GM23338 (cell line): ENCODE data around the gene CCDC40. TPM values are rescaled to one million over a fixed set of nuclear protein-coding genes. Genes with fewer than 3 reads are reported as not detected.

ENCODE experiments used
- NANOG ChIP-seq: IDR thresholded peaks from 2 replicates; pipeline ENCODE4 v1.6.1; 2016; ENCODE audit warnings: antibody characterized with exemption, borderline replicate concordance
- POLR2AphosphoS5 ChIP-seq: IDR thresholded peaks from 2 replicates; pipeline ENCODE4 v1.6.1; 2016; ENCODE audit warnings: antibody characterized with exemption, low read depth
- ZNF331 ChIP-seq: fragments of 250-450 bp; sonication (Bioruptor Pico); IDR thresholded peaks from 2 replicates; pipeline ENCODE4 v1.5.0; 2020; ENCODE audit warnings: low read depth, mild to moderate bottlenecking, moderate library complexity
- polyA plus RNA-seq: library from polyadenylated mRNA; unstranded; fragments of >200 nt; fragmentation: Nextera tagmentation; extraction: Ambion mirVana; gene quantifications from 2 replicates; pipeline ENCODE4 v1.2.1, GENCODE V29; 2016
- total RNA-seq: library from RNA; depleted of rRNA; stranded (reverse); fragments of >200 nt; shearing (Covaris generic); gene quantifications from 2 replicates; pipeline ENCODE4 v1.2.3, GENCODE V29; 2014
- TF ChIP-seq, protein P1 (sequence below): fragments of 250-450 bp; sonication (Bioruptor Pico); IDR thresholded peaks from 2 replicates; pipeline ENCODE4 v1.5.0; 2020; ENCODE audit warnings: mild to moderate bottlenecking, moderate library complexity
- TF ChIP-seq, protein P2 (sequence below), 2 experiments: fragments of 200-600 bp in 1 of 2; sonication (generic) in 1 of 2; conservative IDR thresholded peaks; 2 replicates each; pipeline versions ENCODE4 v1.5.1 to v1.6.1; 2016 to 2017; ENCODE audit warnings: antibody characterized with exemption in 2 of 2, low read depth in 2 of 2, mild to moderate bottlenecking in 2 of 2, moderate library complexity in 1 of 2
- TF ChIP-seq, protein P3 (sequence below): IDR thresholded peaks from 2 replicates; pipeline ENCODE4 v1.6.1; 2016; ENCODE audit warnings: antibody characterized with exemption

Gene CCDC40
- total and polyA plus RNA-seq, 2 experiments from 2014 or later: 7.6 to 8.1 TPM

DNA sequence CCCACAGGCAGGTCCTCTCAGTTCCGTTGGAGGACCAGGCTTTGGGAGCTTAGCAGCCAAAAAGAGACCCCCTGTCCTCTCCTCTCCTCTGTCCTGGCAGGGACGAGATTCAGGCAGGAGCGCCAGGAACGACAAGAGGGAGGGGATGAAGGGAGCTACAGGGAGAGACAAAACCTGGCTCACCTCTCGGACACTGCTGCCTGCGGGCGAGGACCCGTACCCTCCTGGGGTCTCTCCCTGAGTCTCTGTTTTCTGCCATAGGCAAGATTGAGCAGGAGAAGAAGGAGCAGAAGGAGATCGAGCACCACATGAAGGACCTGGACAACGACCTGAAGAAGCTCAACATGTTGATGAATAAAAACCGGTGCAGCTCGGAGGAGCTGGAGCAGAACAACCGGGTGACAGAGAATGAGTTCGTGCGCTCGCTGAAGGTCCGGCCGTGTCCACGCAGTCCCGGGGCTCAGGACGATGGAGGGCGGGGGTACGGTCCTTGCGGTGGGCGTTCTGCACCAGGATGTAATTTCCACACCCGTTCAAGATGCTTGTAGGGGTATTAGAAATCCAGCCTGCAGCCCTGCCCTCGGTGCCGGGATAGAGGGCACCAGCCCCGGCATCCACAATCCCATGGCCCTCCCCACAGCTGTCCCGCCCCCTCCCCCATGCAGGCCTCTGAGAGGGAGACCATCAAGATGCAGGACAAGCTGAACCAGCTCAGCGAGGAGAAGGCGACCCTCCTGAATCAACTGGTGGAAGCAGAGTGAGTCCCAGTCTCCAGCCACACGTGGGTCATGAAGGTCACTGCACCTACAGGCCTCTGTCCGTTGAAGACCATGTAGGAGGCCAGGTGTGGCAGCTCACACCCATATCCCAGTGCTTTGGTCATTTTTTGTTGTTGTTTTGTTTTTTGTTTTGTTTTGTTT, 51.2 kb downstream of the CCDC40 start (continued):
- TF ChIP-seq, protein P1, sequence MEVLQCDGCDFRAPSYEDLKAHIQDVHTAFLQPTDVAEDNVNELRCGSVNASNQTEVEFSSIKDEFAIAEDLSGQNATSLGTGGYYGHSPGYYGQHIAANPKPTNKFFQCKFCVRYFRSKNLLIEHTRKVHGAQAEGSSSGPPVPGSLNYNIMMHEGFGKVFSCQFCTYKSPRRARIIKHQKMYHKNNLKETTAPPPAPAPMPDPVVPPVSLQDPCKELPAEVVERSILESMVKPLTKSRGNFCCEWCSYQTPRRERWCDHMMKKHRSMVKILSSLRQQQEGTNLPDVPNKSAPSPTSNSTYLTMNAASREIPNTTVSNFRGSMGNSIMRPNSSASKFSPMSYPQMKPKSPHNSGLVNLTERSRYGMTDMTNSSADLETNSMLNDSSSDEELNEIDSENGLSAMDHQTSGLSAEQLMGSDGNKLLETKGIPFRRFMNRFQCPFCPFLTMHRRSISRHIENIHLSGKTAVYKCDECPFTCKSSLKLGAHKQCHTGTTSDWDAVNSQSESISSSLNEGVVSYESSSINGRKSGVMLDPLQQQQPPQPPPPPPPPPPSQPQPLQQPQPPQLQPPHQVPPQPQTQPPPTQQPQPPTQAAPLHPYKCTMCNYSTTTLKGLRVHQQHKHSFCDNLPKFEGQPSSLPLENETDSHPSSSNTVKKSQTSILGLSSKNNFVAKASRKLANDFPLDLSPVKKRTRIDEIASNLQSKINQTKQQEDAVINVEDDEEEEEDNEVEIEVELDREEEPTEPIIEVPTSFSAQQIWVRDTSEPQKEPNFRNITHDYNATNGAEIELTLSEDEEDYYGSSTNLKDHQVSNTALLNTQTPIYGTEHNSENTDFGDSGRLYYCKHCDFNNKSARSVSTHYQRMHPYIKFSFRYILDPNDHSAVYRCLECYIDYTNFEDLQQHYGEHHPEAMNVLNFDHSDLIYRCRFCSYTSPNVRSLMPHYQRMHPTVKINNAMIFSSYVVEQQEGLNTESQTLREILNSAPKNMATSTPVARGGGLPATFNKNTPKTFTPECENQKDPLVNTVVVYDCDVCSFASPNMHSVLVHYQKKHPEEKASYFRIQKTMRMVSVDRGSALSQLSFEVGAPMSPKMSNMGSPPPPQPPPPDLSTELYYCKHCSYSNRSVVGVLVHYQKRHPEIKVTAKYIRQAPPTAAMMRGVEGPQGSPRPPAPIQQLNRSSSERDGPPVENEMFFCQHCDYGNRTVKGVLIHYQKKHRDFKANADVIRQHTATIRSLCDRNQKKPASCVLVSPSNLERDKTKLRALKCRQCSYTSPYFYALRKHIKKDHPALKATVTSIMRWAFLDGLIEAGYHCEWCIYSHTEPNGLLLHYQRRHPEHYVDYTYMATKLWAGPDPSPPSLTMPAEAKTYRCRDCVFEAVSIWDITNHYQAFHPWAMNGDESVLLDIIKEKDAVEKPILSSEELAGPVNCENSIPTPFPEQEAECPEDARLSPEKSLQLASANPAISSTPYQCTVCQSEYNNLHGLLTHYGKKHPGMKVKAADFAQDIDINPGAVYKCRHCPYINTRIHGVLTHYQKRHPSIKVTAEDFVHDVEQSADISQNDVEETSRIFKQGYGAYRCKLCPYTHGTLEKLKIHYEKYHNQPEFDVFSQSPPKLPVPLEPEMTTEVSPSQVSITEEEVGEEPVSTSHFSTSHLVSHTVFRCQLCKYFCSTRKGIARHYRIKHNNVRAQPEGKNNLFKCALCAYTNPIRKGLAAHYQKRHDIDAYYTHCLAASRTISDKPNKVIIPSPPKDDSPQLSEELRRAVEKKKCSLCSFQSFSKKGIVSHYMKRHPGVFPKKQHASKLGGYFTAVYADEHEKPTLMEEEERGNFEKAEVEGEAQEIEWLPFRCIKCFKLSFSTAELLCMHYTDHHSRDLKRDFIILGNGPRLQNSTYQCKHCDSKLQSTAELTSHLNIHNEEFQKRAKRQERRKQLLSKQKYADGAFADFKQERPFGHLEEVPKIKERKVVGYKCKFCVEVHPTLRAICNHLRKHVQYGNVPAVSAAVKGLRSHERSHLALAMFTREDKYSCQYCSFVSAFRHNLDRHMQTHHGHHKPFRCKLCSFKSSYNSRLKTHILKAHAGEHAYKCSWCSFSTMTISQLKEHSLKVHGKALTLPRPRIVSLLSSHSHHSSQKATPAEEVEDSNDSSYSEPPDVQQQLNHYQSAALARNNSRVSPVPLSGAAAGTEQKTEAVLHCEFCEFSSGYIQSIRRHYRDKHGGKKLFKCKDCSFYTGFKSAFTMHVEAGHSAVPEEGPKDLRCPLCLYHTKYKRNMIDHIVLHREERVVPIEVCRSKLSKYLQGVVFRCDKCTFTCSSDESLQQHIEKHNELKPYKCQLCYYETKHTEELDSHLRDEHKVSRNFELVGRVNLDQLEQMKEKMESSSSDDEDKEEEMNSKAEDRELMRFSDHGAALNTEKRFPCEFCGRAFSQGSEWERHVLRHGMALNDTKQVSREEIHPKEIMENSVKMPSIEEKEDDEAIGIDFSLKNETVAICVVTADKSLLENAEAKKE (CRISPR knock-in tag): no peak
- TF ChIP-seq, protein P2, sequence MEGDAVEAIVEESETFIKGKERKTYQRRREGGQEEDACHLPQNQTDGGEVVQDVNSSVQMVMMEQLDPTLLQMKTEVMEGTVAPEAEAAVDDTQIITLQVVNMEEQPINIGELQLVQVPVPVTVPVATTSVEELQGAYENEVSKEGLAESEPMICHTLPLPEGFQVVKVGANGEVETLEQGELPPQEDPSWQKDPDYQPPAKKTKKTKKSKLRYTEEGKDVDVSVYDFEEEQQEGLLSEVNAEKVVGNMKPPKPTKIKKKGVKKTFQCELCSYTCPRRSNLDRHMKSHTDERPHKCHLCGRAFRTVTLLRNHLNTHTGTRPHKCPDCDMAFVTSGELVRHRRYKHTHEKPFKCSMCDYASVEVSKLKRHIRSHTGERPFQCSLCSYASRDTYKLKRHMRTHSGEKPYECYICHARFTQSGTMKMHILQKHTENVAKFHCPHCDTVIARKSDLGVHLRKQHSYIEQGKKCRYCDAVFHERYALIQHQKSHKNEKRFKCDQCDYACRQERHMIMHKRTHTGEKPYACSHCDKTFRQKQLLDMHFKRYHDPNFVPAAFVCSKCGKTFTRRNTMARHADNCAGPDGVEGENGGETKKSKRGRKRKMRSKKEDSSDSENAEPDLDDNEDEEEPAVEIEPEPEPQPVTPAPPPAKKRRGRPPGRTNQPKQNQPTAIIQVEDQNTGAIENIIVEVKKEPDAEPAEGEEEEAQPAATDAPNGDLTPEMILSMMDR (conservative IDR thresholded peaks at IDR 0.05; ENCODE audit: low read depth in 2 of 2): no peak
- no peak for TF ChIP-seq ZNF331 (CRISPR knock-in tag)
- no peak for TF ChIP-seq POLR2AphosphoS5
- TF ChIP-seq, protein P3, sequence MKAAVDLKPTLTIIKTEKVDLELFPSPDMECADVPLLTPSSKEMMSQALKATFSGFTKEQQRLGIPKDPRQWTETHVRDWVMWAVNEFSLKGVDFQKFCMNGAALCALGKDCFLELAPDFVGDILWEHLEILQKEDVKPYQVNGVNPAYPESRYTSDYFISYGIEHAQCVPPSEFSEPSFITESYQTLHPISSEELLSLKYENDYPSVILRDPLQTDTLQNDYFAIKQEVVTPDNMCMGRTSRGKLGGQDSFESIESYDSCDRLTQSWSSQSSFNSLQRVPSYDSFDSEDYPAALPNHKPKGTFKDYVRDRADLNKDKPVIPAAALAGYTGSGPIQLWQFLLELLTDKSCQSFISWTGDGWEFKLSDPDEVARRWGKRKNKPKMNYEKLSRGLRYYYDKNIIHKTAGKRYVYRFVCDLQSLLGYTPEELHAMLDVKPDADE: no peak
- no peak for TF ChIP-seq NANOG
